HG03060 (cell line): ENCODE measurements around the gene POTEC.
"Not testable (repeated sequence)": the region's sequence is repeated elsewhere in the genome, so short reads cannot be mapped to it uniquely, and the experiment has no call there.

ENCODE experiments used
- ATAC-seq: cut with Tn5 transposase; IDR thresholded peaks from one replicate; pipeline ENCODE4 v1.9.1; 2021; ENCODE audit warnings: low read depth, moderate number of reproducible peaks; ENCODE audit not compliant: unreplicated experiment

Gene POTEC

DNA sequence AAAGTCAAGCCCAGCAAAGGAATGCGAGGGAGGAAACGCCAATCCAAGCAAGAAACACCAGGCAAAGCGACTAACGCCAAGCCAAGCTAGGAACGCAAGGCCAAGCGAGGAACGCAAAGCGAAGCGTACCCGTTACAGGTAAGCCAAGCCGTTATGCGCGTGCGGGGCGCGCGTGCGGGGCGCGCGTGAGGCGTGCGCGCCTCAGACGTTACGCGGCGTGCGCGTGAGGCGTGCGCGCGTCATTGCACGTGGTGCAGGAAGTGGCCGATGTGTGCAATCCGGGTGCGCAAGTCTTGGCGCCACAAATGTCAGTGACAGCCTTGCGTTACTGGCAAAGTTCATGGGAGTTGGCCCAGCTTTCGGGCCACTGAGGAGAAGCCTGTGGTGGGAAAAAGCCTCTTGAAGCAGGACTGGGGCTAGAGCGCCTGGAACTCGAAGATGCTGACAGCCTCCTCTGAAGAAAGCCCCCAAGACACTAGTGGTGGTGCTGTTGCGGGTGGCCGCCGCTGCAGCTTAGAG, at the start of gene POTEC:
Gene POTEC, minus strand, starts transcription at position 155 of the 519 bp plus-strand sequence. CDS start 454 bp downstream, outside the sequence.
- not testable (repeated sequence) for ATAC-seq

GRCh38 chr18:14577971-14578370, 34.6 kb upstream of the POTEC start:
- no peak for ATAC-seq

GRCh38 chr18:14559502-14559901, 16.1 kb upstream of the POTEC start:
- ATAC-seq = not testable (repeated sequence)

DNA sequence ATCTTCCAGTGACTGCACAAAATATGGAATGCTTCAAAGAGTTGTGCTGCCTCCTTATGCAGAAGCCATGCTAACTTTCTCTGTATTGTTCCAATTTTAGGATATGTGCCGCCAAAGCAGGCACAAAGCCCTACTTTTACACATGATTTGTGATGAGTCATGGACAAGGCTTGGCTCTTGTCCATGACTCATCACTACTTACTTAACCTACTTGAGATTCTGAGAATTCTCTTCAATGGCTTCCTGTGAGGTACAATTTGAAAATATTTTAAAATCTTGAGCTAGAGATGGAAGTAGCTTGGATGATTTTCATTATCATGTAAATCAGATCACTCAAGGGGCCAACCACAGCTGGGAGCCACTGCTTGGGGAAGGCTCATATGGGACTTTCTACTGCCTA, 11.7 kb downstream of the POTEC start:
- not testable (repeated sequence) for ATAC-seq

DNA sequence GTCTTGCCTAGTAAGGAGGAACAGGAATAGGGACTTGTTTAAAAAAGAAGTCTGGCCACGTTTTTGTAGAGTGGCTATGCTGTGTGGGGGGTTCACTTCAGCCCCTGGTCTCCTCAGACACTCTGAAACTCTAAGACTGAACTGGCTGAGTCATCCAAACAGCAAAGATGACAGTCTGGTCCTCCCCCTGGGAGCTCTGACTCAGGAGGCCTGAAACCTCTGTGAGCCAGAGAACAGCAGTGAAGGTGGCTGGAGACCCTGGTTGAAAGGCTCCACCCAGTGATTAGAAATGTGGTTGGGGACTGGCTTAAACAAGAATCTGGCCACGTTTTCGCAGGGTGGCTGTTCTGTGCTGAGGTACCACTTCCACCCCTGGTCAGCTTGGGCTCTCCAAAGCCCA, 32.7 kb downstream of the POTEC start:
- ATAC-seq = not testable (repeated sequence)

- not testable (repeated sequence) for ATAC-seq
These were observed 39.7 kb downstream of the POTEC start for GRCh38 chr18:14503691-14504090.

- ATAC-seq = not testable (repeated sequence)
These were observed 41.5 kb downstream of the POTEC start for GRCh38 chr18:14501894-14502293.

- ATAC-seq = not testable (repeated sequence)
These were observed 54.0 kb downstream of the POTEC start for GRCh38 chr18:14489256-14490014.

DNA sequence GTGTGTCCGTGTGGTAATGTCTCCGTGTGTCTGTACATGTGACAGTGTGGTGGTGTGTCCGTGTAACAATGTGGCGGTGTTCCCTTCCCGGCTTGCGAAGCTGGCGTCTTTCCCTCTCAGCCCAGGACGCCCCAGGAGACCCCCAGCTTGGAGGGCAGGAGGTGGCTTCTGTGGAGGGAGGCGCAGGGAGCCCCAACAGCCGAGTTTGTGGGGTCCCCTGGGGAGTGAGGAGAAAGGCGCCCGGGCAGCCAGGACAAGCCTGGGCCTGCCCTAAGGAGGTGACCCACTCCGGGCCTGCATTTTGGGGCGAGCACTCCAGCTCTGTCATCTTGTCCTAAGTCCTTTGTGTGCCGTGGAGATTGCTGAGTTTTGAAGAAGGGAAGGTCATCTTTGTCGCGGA, 54.6 kb downstream of the POTEC start:
- ATAC-seq = not testable (repeated sequence)

DNA sequence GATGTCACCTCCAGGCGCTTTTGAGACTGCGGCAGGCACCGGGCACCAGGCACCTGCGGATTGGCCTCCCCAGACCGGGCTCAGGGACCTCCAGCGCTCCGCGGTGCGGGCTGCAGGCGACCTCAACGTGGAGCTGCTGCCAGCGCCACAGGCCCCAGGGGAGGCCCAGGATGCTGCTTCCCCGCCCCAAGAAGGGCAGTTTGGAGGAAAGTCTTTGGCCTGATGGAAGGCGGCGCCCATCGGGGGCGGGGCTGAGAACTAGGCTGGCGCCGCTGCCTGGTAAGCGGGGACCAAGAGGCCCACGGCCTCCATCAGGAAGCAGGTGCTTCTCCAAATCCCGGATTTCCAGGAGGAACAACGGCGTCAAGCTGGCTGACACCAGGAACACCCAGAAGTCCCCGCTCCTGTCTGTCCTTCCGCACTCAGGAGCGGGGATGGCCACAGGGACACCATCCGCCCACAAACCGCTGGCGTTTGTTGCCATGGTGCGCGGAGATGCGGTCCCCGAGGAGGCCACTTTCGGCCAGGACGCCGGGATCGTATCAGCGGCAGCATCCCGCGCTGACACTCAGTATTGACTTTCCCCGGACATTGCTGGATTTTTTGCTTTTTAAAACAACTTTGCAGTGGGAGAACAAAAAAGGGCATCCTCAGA, 56.3 kb downstream of the POTEC start:
- ATAC-seq = not testable (repeated sequence)

DNA sequence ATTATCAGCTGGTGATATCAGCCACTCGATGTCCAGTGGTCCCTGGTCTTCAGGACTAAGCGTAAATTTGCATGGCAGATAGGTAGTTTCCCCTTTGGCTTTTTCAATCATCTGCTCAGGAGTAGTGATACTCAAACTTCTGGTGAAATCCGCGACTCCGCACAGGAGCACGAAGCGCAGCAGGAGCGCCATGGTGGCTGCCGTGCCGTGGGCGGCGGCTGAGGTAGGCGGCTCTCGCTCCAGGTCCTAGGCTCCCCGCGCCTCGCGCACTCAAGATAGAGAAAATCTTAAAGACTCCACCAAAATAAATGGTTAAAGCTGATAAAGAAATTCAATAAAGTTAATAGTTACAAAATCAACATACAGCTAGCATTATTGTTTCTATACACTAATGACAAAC, 64.3 kb downstream of the POTEC start:
- not testable (repeated sequence) for ATAC-seq

DNA sequence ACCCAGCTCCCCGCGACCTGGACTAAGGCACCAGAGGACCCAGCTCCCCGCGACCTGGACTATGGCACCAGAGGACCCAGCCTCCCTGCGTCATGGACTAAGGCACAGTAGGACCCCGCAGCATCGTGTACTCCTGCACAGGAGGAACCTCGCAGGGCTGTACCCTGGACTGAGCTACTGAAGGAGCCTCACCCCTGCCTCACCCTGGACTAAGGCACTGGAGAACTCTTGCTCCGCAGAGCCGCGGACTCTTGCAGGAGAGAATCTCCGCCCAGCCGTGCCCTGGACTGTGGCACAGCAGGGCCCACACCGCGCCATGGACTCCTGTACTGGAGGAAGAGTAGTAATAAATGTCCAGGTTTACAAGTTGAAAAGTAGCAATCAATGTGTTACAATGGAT, 67.9 kb downstream of the POTEC start:
- not testable (repeated sequence) for ATAC-seq

DNA sequence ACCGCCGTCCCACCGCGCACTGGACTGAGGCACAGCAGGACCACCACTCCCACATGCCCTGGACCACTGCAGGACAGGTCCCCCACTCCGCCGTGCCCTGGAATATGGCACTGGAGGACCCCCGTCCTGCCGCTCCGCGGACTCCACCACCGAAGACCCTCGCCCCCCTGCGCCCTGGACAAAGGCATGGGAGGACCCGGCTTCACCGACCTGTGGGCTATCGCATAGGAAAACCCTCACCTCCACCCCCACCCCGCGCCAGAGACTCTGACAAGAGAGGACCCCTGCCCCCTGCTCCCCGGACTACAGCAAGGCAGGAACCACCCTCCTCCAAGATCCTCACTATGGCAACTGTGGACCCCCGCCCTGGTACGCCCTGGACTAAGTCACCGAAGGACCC, 68.6 kb downstream of the POTEC start:
- not testable (repeated sequence) for ATAC-seq

GRCh38 chr18:14474007-14474720, 69.2 kb downstream of the POTEC start:
- ATAC-seq = not testable (repeated sequence)

- not testable (repeated sequence) for ATAC-seq
These were observed 70.0 kb downstream of the POTEC start for GRCh38 chr18:14473250-14474006.

DNA sequence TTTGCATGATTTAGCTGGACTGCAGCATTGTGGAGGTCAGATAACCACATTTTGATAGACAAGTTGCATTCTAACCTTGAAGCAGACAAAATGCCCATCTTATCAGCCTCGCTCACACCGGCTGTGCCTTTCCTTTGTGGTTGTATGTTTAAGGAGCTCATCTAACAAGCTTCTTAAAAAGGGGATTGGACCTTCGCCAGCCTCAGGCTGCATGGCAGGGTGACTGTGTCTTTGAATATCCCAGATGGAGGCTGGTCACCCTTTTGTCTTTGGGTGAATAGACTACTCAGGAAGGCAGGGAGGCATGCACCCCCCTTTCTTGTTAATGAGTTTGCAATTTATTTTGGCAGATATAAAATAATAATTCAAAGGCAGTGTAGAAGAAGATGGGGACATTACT, 72.1 kb downstream of the POTEC start:
- ATAC-seq = not testable (repeated sequence)

GRCh38 chr18:14470446-14470845, 73.0 kb downstream of the POTEC start:
- not testable (repeated sequence) for ATAC-seq

DNA sequence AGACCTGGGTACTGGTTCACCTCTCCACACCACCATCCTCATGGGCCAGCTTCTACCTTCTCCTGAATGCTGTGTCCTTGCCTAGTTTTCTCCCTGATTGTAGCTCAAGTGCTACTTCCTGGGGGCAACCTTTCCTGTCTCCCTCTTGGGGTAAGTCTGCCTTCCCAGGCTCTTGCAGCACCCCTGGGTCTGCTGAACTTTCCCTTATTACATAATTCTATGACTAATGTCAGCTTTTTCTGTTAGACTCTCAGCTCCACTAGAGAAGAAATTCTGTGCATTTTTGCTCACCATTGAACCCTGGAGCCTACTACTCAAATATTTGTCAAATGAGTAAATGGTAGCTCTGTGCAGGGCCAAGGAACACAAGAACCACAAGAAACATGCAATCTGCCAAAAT, 73.4 kb downstream of the POTEC start:
- ATAC-seq = not testable (repeated sequence)

GRCh38 chr18:14465989-14466388, 77.4 kb downstream of the POTEC start:
- ATAC-seq = not testable (repeated sequence)
